A673 (cell line): ENCODE measurements around the gene FAAH2. TPM values are rescaled to one million over a fixed set of nuclear protein-coding genes. Genes with fewer than 3 reads are reported as not detected.

Experiments used
- BruUV-seq: library from RNA; stranded (reverse); fragments of 400-500 nt; replicated peaks from 2 replicates; lab custom pipeline; 2021; lab: Mats Ljungman, UMichigan
- CTCF ChIA-PET: fragments of 300-600 bp; sonication (Branson Sonifier 250); formaldehyde crosslinking; loops from one replicate; lab custom pipeline; 2022; ENCODE audit warnings: antibody characterized with exemption; lab: Charles Lee
- POLR2A ChIA-PET: fragments of 300-600 bp; sonication (Branson Sonifier 250); formaldehyde crosslinking; loops from one replicate; lab custom pipeline; 2022; ENCODE audit warnings: antibody characterized with exemption; ENCODE audit not compliant: low non-redundant PET; lab: Charles Lee
- DNase-seq: peaks from one replicate; pipeline ENCODE4 v3.0.0-alpha.2; 2015; ENCODE audit warnings: low spot score
- H3K27ac ChIP-seq: fragments of 200-600 bp; sonication (generic); 2 replicates; pipeline ENCODE4 v1.5.1; 2016; ENCODE audit warnings: mixed run types, low read depth, mild to moderate bottlenecking, mixed read lengths, antibody characterized with exemption, low read length; ENCODE audit not compliant: poor library complexity, severe bottlenecking
- H3K27me3 ChIP-seq: fragments of 200-600 bp; sonication (generic); replicated peaks from 2 replicates; pipeline ENCODE4 v1.6.1; 2017; ENCODE audit warnings: mixed run types, low read depth, mild to moderate bottlenecking, mixed read lengths, antibody characterized with exemption, low read length; ENCODE audit not compliant: insufficient read depth, poor library complexity
- H3K36me3 ChIP-seq: fragments of 200-600 bp; sonication (generic); 2 replicates; pipeline ENCODE4 v1.6.1; 2016; ENCODE audit warnings: mixed run types, mild to moderate bottlenecking, mixed read lengths, antibody characterized with exemption, low read length; ENCODE audit not compliant: insufficient read depth, poor library complexity, severe bottlenecking
- H3K4me1 ChIP-seq: fragments of 200-600 bp; sonication (generic); 2 replicates; pipeline ENCODE4 v1.6.1; 2017; ENCODE audit warnings: mixed run types, mild to moderate bottlenecking, mixed read lengths, antibody characterized with exemption, low read length; ENCODE audit not compliant: insufficient read depth, poor library complexity, severe bottlenecking
- H3K4me3 ChIP-seq: fragments of 200-600 bp; sonication (generic); 2 replicates; pipeline ENCODE4 v1.5.1; 2016; ENCODE audit warnings: low read depth, mixed run types, mild to moderate bottlenecking, mixed read lengths, low read length; ENCODE audit not compliant: poor library complexity, severe bottlenecking
- H3K9me3 ChIP-seq: fragments of 200-600 bp; sonication (generic); 2 replicates; pipeline ENCODE4 v1.6.1; 2016; ENCODE audit warnings: mixed run types, low read depth, mild to moderate bottlenecking, mixed read lengths, antibody characterized with exemption, low read length; ENCODE audit not compliant: poor library complexity, severe bottlenecking
- EZH2 ChIP-seq: fragments of 200-600 bp; sonication (generic); IDR thresholded peaks from 2 replicates; pipeline ENCODE4 v1.6.1; 2017; ENCODE audit warnings: borderline replicate concordance, low read depth, mild to moderate bottlenecking, mixed read lengths, antibody characterized with exemption, low read length; ENCODE audit not compliant: poor library complexity, severe bottlenecking
- intact Hi-C: fragments of 100-400 bp; cut with micrococcal nuclease; formaldehyde crosslinking; loops from one replicate; pipeline ENCODE4 v1.10.0; 2022; ENCODE audit not compliant: unreplicated experiment
- total RNA-seq: library from RNA; stranded (reverse); gene quantifications from 2 replicates; pipeline ENCODE4 v1.2.3, GENCODE V29; 2021
- TF ChIP-seq, protein P1 (sequence below): fragments of 300-800, 200-600 bp; sonication (generic); conservative IDR thresholded peaks from 2 replicates; pipeline ENCODE4 v1.5.1; 2017; ENCODE audit warnings: low read depth, mild to moderate bottlenecking, antibody characterized with exemption, low read length, moderate library complexity, mixed read lengths

FAAH2 gene
- total RNA-seq, 1 experiment from 2014 or later: 0.24 TPM

DNA sequence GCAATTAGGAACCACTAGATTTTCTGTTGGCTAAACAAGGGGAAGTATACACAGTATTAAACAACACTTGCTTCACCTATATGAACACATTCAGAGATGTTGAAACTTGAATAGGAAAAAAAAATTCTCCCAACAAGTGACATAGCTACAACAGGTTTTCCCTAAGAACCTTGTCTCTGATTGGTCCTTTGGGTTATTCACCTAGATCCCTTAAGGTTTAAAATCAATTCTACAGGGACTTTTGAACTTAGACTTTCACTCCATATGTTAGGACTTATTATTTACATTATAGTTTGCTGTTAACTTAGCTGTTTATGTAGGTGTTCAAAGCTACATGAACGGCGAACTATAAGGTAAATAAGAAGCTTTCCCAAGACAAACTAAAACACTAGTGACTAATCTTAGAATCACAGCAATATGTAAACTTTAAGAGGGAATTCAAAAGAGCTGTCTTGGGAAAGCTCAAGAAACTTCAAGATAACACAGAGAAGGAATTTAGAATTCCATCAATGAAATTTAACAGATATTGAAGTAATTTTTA is 233.1 kb downstream of the FAAH2 start:
- no peak for DNase-seq
- no peak overlapping the region for H3K4me3 ChIP-seq
- no peaks in the 10 kb centered on the region for H3K4me1 ChIP-seq
- TF ChIP-seq, protein P1, sequence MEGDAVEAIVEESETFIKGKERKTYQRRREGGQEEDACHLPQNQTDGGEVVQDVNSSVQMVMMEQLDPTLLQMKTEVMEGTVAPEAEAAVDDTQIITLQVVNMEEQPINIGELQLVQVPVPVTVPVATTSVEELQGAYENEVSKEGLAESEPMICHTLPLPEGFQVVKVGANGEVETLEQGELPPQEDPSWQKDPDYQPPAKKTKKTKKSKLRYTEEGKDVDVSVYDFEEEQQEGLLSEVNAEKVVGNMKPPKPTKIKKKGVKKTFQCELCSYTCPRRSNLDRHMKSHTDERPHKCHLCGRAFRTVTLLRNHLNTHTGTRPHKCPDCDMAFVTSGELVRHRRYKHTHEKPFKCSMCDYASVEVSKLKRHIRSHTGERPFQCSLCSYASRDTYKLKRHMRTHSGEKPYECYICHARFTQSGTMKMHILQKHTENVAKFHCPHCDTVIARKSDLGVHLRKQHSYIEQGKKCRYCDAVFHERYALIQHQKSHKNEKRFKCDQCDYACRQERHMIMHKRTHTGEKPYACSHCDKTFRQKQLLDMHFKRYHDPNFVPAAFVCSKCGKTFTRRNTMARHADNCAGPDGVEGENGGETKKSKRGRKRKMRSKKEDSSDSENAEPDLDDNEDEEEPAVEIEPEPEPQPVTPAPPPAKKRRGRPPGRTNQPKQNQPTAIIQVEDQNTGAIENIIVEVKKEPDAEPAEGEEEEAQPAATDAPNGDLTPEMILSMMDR: no peak
- TF ChIP-seq EZH2: no peak
- no TSS peak for BruUV-seq
- intact Hi-C loops: no loop called here
- no peaks in the 10 kb centered on the region for H3K9me3 ChIP-seq
- H3K27ac ChIP-seq: no peak overlapping the region
- no peaks in the 10 kb centered on the region for H3K36me3 ChIP-seq
- CTCF ChIA-PET: no interaction called here
- no peaks in the 10 kb centered on the region for H3K27me3 ChIP-seq
- POLR2A ChIA-PET: no interaction called here

DNA sequence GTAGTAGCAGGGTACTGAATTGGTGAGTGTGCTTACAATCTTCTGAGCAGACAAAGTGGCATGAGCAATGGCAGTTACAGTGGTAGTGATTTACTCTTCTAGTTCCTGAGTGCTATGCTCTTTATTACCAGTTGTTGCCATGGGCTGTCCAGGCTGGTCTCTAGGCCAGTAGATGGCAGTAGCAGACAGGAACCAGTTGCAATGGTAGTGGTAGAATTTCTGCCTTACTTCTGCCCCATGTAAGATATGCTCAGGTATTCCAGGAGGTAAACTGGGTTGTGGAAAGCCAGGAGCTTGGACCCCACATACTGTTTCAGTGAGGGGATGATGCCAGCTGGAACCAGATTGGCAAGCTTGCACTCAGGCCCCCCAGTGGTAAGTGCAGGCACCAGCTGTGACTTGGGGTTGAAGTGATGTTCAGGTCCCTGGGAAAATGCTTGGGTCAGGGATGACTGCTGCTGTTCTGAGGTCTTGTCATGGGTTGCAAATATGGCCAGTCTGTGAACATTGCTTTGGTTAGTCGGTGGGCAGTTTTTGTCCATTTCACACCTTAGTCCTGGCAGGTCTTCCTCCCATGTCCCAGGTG is 242.3 kb downstream of the FAAH2 start:
- Histone ChIP-seq H3K9me3 (no peaks in the 10 kb centered on the region), H3K4me3 (no peak overlapping the region), H3K36me3 (no peaks in the 10 kb centered on the region), H3K27ac (no peak overlapping the region), H3K27me3 (no peaks in the 10 kb centered on the region), H3K4me1 (no peaks in the 10 kb centered on the region)
- BruUV-seq: no TSS peak
- peak; percentile 8 for DNase-seq
- CTCF ChIA-PET: no interaction called here
- TF ChIP-seq EZH2: no peak
- TF ChIP-seq, protein P1: peak; percentile 58
- POLR2A ChIA-PET: no interaction called here
- intact Hi-C loops: no loop called here

Other genes starting within 250 kb of the FAAH2 start
- 9.1 and 13.4 TPM in 2 replicates for gene SPIN2B, start 165.2 kb upstream of the FAAH2 start, total RNA-seq
- gene SPIN2A, start 149.3 kb upstream of the FAAH2 start, total RNA-seq: 3.4 and 3.7 TPM in 2 replicates